GM12892 (cell line): ENCODE results near the gene GALR2.

Source experiments
- POLR2A ChIP-seq: IDR thresholded peaks from 2 replicates; pipeline ENCODE4 v1.6.1; 2011; ENCODE audit warnings: low read depth, low read length, control low read depth
- POLR2AphosphoS5 ChIP-seq: IDR thresholded peaks from 2 replicates; pipeline ENCODE4 v1.6.1; 2011; ENCODE audit warnings: low read depth, low read length, control low read depth
- TAF1 ChIP-seq: IDR thresholded peaks from 2 replicates; pipeline ENCODE4 v1.6.1; 2011; ENCODE audit warnings: low read depth, mild to moderate bottlenecking, control low read depth, low read length, borderline replicate concordance

- TF ChIP-seq POLR2AphosphoS5: no peak
- no peak for TF ChIP-seq TAF1
- TF ChIP-seq POLR2A: no peak
Observed at GRCh38 chr17:76049239-76049638, 25.3 kb upstream of the GALR2 start.
